Erythroblast (primary cell): ENCODE data around the gene MPZL1.

Source experiments
- DNase-seq, 2 experiments: peaks; one replicate each; lab custom pipeline; 2025; lab: John Stamatoyannopoulos, UW
- GATA1 ChIP-seq: IDR thresholded peaks from 2 replicates; pipeline ENCODE4 v1.6.1; 2011; ENCODE audit warnings: low read depth, mild to moderate bottlenecking, control low read depth, low read length, moderate library complexity
- POLR2A ChIP-seq: IDR thresholded peaks from 2 replicates; pipeline ENCODE4 v1.6.1; 2011; ENCODE audit warnings: mild to moderate bottlenecking, low read length

MPZL1 gene

GRCh38 chr1:167683641-167684502 is 37.9 kb upstream of the MPZL1 start:
- DNase-seq: no peak
- TF ChIP-seq GATA1: no peak
- TF ChIP-seq POLR2A: no peak

- no peak for TF ChIP-seq POLR2A
- no peak for TF ChIP-seq GATA1
- DNase-seq: no peak
Observed at GRCh38 chr1:167685844-167686243, 35.9 kb upstream of the MPZL1 start.

- peak; percentile 76 to 87 for DNase-seq
- no peak for TF ChIP-seq GATA1
- TF ChIP-seq POLR2A: no peak
Observed at GRCh38 chr1:167687919-167688519, 33.8 kb upstream of the MPZL1 start.

GRCh38 chr1:167689567-167689920 is 32.2 kb upstream of the MPZL1 start:
- TF ChIP-seq POLR2A (no peak), GATA1 (no peak)
- no peak for DNase-seq

- no peak for DNase-seq
- TF ChIP-seq GATA1: no peak
- TF ChIP-seq POLR2A: no peak
Observed at GRCh38 chr1:167690053-167690452, 31.7 kb upstream of the MPZL1 start.

- TF ChIP-seq GATA1 (no peak), POLR2A (no peak)
- DNase-seq: no peak
Observed at GRCh38 chr1:167693425-167694045, 28.2 kb upstream of the MPZL1 start.

GRCh38 chr1:167694691-167695090 is 27.1 kb upstream of the MPZL1 start:
- no peak for DNase-seq
- TF ChIP-seq POLR2A: no peak

- TF ChIP-seq GATA1 (no peak), POLR2A (no peak)
Observed at GRCh38 chr1:167695147-167695546, 26.6 kb upstream of the MPZL1 start.

GRCh38 chr1:167695756-167696561 is 25.8 kb upstream of the MPZL1 start:
- no peak for DNase-seq
- TF ChIP-seq POLR2A (no peak), GATA1 (no peak)

More at GRCh38 chr1:167695147-167695546, 26.6 kb upstream of the MPZL1 start:
- DNase-seq: no peak

- no peak for DNase-seq
- TF ChIP-seq GATA1 (no peak), POLR2A (no peak)
Observed at GRCh38 chr1:167697667-167698141, 24.1 kb upstream of the MPZL1 start.

GRCh38 chr1:167698313-167698712 is 23.5 kb upstream of the MPZL1 start:
- DNase-seq: no peak
- TF ChIP-seq GATA1 (no peak), POLR2A (no peak)

- DNase-seq: no peak
- no peak for TF ChIP-seq POLR2A
- no peak for TF ChIP-seq GATA1
Observed at GRCh38 chr1:167701510-167701909, 20.3 kb upstream of the MPZL1 start.

- DNase-seq: no peak
Observed at GRCh38 chr1:167703557-167703956, 18.2 kb upstream of the MPZL1 start.

More at GRCh38 chr1:167703557-167703956, 18.2 kb upstream of the MPZL1 start:
- TF ChIP-seq POLR2A: no peak
- TF ChIP-seq GATA1: no peak
